GM20431 (cell line): ENCODE measurements around the gene RPL10.
"Not testable (repeated sequence)": the region's sequence is repeated elsewhere in the genome, so short reads cannot be mapped to it uniquely, and the experiment has no call there.

Source experiments
- in situ Hi-C: fragments of 300-500 bp; cut with MseI, MboI; formaldehyde crosslinking; loops from one replicate; pipeline ENCODE4 v1.15.0; 2020; ENCODE audit warnings: low sequenced_read_pairs; ENCODE audit not compliant: unreplicated experiment

RPL10 gene

DNA sequence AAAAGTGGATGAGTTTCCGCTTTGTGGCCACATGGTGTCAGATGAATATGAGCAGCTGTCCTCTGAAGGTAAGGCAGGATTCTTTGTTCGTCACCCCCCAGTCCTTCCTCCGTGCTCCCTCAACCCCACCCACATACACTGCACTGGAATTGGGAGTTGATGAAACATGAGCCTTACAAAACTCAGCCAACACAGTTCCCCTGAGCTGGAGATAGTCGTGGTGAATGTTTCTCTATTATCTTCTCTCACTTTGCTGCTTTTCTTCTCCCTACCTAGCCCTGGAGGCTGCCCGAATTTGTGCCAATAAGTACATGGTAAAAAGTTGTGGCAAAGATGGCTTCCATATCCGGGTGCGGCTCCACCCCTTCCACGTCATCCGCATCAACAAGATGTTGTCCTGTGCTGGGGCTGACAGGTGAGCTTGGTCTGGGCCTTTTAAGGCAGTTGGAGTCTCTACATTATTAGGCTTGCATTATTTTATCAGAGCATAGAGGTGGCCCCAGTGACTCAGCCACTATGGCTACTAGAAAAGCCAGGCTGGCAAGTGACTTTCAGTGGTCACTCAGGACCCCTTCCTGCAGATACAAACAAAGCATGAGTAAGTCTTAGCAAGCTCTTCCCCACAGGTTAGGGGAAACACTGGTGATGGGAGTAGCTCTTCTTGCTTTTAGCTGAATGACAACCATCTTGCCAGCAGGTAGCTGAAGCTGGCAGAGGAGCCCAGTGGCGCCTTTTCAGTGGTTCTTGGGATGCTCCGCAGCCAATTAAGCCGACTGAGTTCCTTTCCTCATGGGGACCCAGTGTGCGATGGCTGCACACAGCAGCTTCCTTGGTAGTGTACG, 1.6 kb downstream of the RPL10 start:
- in situ Hi-C loops: no loop called here

DNA sequence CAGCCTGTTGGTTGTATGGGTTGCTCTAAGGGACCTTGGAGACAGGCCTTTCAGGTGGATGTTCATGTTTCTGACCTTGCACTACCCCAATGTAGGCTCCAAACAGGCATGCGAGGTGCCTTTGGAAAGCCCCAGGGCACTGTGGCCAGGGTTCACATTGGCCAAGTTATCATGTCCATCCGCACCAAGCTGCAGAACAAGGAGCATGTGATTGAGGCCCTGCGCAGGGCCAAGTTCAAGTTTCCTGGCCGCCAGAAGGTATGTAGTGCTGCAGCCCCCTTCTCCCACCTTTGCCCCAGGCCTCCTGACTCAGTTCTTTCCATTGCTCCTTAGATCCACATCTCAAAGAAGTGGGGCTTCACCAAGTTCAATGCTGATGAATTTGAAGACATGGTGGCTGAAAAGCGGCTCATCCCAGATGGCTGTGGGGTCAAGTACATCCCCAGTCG, 2.2 kb downstream of the RPL10 start:
- in situ Hi-C loops: not testable (repeated sequence)

DNA sequence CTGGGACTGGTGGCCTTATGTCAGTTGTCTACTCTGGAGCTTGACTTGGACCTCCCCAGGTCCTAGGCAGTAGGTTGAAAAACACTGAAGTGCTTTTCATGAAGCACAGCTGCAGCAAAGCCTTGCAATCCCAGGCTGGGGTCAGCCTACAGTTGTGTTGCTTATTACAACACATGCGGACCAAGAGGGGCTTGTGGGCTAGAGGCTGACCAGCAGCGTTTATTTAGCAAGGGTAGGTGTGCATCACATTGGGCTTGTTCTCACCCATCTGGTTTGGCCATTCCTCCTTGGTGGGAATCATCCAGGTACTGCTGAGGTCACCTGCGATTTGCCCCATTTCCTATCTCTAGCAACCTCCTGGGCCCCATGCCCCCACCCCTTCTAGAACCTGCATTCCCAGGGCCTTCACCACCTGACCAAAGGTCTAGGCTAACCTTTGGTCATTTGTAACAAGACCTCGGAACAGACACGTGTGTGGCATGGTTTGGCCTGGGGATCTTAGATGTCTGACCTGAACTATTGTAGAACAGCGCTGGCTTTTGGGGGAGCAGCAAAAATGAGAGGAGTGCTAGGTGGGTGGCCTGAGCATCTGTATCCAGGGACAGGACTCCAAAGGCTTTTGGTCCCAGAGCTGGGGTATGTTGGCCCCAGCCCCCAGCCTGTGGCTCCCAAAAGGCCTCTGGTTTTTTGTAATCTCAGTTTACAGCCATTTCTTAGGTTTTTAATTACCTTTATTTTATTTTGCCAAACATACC, 3.0 kb downstream of the RPL10 start:
- in situ Hi-C loops: no loop called here

DNA sequence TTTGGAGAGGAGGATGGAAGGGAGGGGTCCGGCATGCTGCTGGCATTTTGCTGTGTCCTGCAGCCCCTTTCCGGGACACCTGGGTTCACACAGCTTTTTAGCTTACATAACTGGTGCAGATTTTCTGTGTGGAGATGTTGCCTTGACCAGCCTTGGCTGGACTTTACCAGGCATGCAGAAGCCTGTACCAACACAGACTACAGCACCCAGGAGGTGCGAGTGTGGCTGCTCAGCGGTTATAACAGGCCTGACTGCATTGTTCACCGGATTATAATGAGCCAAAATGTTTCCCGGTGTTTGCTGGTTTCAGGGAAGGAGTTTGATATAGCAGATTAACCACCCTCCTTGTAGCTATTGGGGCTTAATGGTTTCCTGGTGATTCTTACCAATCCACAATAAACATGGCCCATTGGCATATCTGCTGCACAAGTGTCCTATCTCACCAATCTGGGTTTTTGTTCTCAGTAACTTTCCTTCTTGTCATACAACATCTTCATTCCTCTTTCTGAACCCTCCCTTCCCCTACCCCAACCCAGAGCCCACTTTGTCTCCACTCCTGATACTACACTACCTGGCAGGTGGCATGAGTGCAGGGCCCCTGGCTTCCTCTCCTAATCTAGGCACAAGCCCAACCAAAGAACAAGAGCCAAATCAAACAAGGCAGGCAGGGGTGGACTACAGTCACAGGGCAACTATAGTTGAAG, 3.9 kb downstream of the RPL10 start:
- in situ Hi-C loops: no loop called here

DNA sequence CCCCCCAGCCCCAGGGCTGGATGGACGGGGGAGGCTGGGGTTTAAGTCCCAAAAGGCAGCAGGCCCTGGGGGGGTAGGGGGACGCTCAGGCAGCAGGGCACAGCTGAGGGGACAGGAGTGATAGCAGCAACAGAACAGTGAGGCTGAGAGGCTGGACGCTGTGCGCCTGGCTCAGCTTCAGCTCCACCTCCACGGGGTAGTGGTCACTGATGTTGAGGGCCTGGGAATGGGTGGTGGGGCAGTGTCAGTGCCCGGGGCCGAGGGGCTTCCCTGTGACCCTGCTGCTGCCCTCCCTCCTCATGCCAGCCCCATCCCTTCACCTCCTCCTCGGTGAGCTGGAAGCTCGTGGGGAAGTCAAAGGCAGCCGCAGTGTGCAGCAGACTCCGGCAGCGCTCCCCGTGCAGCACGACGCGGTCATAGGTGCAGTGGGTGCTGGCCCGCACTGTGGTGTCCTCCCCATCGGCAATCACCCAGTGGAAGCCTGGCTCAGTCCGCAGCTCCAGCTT, 4.5 kb downstream of the RPL10 start:
- in situ Hi-C loops: no loop called here

DNA sequence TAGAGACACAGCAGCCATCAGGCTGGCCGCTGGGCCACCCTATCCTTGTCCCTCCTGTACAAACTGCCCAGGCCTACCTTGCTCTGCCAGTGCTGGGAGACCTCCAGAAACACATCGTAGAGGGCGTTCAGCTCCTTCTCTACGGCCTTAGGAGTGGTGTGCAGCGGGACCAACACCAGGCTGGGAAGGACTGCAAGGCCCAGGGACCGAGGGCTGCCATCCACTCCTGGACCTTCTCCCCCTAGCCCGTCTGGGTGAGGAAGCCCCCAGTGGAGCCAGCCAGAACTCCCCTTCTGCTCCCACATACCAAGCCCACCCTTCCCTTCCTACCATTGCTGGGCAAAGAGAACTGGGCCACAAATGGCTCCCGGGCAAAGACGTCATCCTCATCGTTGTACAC, 5.0 kb downstream of the RPL10 start:
- in situ Hi-C loops: no loop called here

DNA sequence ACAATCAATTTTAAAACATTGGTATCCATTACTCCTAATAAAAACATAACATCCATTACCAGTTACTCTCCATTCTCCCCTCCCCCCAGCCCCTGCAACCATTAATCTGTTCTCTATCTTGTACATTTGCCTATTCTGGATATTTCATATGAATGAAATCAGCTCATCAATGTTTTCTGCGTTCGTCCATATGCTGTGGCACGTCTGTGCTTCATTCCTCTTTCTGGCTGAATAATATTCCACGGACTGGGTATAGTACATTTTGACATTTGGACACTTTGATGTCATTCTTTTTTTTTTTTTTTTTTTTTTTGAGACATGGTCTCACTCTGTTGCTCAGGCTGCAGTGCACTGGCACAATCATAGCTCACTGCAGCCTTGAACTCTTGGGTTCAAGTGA, 5.7 kb downstream of the RPL10 start:
- in situ Hi-C loops: no loop called here

DNA sequence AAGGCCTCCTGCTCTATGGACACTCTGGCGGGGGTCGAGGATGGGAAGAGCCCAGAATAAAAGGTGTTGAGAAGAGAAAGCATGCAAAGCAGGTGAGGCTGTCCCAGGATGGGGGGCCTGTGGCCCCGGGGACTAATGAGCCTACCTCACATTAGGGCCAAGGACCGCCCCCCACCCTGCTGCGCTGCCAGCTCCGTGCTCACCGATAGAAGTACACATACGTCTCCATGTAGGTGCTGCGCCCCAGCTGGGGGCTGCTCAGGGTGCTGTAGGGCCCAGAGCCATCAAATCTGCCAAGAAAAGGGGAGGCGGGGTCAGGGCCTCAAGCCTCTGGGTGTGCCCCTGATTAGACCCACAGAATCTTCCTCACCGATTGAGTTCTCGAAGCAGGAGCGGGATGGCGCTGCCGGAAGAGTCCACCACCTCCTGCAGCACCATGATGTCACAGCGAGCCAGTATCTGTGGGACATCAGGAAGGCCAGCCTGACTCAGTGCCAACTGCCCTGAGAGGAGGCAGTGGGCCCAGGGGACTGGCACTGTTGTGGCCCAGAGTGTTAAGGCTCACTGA, 6.5 kb downstream of the RPL10 start:
- in situ Hi-C loops: no loop called here

DNA sequence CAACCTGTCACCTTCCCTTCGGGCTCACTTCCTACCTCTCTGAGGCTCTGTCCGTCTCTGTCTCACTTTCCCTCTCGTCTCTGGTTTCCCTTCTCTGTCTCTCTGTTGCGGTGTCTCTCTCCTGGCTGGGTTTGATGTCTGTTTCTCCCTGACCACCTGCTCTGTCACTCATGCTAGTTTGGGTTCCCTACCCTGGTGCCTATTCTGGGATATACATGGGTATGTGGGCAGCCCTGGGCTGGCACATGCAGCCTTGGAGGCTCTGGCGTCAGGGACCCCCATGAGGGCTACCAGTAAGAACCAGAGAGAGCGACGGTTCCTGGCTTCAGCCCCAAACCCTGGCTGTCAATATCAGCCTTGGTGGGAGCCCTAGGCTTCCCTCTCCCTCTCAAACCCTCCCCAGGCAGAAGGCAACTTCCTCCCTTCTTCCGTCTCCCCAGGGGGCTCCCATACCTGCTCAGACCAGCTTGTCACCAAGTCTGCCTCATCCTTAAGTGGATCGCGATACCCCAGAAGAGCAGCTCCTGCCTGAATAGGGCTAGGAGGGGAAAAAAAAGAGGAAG, 10.6 kb downstream of the RPL10 start:
- in situ Hi-C loops: no loop called here

DNA sequence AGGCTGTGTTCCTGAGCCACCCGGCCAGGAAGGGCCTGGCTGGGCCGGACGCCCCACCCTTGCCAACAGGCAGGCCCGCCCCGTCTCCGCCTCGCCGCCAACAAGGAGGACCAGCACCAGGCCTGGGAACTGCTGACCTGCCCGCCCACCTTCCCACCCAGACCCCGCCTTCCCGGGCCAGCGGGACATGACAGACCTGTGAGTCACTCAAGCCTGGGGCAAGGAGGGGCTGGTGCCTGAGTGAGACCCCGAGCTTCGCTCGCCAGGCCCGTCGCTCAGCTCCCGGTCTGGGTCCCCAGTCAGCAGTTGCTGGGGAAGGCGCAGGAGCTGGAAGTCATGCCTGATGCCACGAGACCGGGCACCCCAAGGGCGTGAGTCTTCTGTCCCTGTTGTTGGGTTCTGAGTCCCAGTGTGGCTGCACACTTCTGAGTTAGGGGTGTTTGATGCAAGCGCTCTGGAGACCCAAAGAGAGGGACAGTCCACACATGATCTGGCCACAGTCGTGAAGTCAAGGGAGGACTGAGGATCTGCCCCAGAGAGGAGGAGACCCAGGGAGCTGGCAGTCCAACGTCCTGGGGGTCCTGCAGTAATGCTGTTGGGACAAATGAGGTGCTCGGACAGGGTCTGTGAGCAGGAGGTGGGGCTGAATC, 11.2 kb downstream of the RPL10 start, which contains the start of gene DNASE1L1:
Gene DNASE1L1 (minus strand): TSS at position 33 of the 650 bp plus-strand sequence. CDS start 3,686 bp downstream, outside the sequence.
- in situ Hi-C loops: no loop called here

DNA sequence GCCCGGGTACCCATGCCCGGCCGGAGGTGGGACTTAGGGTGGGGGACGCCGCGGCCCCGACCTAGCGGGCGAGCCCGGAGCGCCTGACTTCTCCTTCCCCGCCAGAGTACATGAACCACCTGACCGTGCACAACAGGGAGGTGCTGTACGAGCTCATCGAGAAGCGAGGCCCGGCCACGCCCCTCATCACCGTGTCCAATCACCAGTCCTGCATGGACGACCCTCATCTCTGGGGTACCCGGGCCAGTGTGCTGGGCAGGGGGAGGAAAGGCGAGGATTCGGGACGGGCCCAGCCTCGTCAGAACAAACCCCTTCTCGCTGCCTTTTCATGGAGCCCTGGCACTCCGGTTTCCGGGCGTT, 13.8 kb downstream of the RPL10 start:
- in situ Hi-C loops: no loop called here

DNA sequence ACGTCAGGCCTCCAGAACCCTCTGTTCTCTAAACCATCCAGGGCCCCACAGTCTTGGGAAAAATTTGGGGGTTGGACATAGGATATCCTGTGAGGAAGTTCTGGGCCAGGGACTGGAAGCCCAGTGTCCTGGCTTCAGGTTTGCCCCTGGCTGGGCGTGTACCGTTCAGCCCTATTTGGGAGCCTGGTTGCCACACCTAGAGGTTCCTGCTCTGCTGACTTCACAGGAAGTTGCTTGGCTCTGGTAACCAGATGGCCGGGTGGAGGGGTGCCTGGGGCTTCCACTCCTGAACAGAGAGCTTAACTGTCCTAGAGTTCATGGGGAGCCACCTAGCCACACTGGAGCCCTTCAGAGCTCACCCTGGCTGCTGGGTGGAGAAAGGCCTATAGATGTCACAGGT, 14.3 kb downstream of the RPL10 start:
- in situ Hi-C loops: no loop called here

DNA sequence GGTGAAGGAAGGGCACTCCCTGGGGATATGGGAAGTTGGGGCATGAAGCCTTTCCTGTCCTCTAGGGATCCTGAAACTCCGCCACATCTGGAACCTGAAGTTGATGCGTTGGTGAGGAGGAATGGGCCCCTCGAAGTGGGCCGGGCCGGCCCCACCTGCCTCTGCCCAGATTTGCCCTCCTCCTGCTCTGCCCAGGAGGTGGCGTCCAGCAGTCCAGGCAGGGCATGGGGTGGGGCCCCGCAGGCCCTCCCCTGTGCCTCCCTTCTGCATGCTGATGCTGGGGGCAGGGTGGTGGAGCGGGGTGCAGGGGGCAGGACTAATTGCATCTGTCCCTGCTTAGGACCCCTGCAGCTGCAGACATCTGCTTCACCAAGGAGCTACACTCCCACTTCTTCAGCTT, 15.0 kb downstream of the RPL10 start:
- in situ Hi-C loops: no loop called here

DNA sequence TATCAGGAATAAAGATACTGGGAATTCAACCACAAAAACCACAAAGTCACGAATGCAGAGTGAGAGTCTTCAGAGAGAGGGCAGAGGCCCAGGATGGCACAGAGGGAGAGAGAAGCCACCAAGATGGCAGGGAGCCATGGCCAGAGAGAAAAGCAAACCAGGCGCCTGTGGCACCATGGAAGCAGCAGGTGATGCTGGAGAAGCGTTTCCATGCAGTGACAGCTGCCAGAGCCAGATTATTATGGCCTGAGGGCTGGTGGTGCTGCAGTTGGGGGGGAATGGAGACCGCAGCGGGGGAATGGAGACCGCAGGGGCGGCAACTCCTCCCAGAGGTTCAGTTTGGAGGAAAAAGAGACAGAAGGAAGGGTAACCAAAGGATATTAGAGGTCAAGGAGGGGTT, 19.0 kb downstream of the RPL10 start:
- in situ Hi-C loops: no loop called here

DNA sequence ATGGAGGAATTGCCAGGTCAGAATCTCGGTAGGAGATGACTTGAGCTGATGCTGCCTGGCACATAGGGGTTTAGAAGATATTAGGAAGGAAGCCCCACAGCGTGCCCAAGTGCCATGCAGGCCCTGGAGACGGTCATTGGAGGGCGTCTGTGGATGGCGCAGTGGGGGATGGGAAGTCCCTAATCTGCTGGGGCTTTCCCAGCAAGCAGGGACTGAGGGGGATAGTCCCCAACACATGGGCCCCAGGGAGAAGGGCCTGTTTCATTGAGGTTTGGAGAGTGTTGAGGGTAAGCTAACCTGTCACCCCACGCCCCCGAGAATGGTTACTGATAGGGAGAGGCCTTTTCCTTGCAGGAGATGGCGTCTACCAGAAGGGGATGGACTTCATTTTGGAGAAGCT, 21.0 kb downstream of the RPL10 start:
- in situ Hi-C loops: no loop called here

DNA sequence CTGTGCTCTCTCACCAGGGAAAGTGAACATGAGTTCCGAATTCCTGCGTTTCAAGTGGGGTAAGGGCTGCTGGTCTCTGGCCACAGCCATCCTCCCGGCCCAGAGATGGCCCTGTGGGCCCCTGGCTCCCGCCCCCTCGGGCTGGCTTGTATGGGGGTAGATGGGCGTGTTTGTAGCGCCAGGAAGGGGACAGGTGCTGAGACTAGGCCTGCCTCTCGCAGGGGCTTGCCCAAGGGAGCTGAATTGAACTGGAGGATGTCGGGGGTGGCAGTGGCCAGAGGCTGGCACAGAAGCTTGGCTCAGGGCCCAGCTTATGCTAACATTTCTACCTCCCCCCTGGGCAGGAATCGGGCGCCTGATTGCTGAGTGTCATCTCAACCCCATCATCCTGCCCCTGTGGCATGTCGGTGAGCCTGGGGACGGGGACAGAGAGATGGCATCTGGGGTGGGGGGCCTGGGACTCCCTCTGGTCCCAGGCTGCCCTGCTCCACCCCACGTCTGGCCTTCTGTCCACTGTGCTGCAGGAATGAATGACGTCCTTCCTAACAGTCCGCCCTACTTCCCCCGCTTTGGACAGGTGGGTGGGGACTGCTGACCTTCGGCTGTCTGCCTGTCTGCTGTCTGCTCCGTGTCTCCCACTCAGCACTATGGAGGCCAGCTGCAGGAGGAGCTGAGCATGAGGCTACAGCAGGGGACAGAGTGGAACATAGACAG, 21.7 kb downstream of the RPL10 start:
- in situ Hi-C loops: no loop called here

DNA sequence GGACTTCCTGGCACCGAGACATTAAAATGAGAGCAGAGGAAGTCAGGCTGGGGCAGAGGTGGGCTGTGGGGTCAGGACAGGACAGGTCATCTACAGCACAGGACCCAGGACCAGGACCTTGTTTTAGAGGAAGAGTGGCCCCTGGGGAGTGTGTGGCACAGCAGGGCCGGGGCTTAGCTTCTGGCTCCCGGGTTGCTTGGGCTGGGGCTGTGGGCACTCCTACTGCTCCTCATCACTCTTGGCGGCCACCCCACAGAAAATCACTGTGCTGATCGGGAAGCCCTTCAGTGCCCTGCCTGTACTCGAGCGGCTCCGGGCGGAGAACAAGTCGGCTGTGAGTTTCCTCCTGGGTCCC, 22.2 kb downstream of the RPL10 start:
- in situ Hi-C loops: no loop called here

DNA sequence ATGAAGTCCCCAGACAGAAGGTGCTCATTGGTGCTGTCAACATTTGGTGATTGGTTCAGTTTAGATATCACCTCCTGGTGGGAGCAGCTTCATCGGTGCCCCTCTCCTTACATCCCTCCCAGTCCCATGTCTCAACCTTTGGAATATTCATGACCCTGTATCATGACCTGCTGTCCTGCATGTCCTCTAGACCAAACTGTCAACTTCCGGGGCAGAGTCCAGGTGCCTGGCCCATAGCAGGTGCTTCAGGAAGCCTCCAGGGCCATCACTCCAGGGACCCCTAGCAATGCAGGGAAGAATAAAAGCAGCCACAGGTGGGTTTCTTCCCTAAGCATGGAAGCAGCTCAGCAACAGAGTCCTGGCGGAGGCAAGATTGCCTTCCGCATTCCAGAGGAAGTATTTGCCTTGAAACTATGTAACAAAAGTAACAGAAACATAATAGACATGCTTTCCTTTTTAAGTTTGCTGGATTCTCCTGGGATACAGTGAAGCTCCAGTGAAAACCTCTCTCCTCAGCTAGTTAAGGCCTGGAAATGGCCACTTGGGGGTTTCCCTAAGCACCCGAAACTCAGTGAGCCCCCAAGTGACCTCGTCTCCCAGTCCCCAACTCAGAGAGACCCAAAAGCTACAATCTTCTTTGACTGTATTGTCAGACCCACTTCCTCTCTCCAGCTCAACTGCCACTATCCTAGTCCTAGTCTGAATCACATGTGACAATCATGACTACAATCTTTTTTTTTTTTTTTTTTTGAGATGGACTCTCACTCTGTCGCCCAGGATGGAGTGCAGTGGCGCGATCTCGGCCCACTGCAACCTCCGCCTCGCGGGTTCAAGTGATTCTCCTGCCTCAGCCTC, 29.0 kb downstream of the RPL10 start:
- in situ Hi-C loops: no loop called here
